BLaER1 treated with 17β-estradiol and CSF1 and Interleukin-3, amounts not matched to agents 10 nM and 100 nM (cell line): ENCODE data around the gene ONECUT3.
A peak's percentile ranks its signal among the peaks of the same experiment; 100 is the strongest.

Experiments
- H3K27ac ChIP-seq, 11 experiments: shearing (Covaris generic); formaldehyde crosslinking; 2 replicates each; pipeline ENCODE4 v1.8.1; 2022
- H3K27me3 ChIP-seq, 11 experiments: shearing (Covaris generic); formaldehyde crosslinking; 2 replicates each; pipeline ENCODE4 v1.8.1; 2022
- H3K36me3 ChIP-seq, 11 experiments: shearing (Covaris generic); formaldehyde crosslinking; 2 replicates each; pipeline ENCODE4 v1.8.1; 2022
- H3K4me1 ChIP-seq, 10 experiments: shearing (Covaris generic); formaldehyde crosslinking; 2 replicates each; pipeline ENCODE4 v1.8.1; 2022
- H3K4me2 ChIP-seq, 11 experiments: shearing (Covaris generic); formaldehyde crosslinking; 2 replicates each; pipeline ENCODE4 v1.8.1; 2022
- H3K4me3 ChIP-seq, 10 experiments: shearing (Covaris generic); formaldehyde crosslinking; 2 replicates each; pipeline ENCODE4 v1.8.1; 2022
- H3K9ac ChIP-seq, 11 experiments: shearing (Covaris generic); formaldehyde crosslinking; 2 replicates each; pipeline ENCODE4 v1.8.1; 2022
- H3K9me3 ChIP-seq, 11 experiments: shearing (Covaris generic); formaldehyde crosslinking; replicated peaks in 1 of 11; 2 replicates each; pipeline ENCODE4 v1.8.1; 2022
- H4K20me1 ChIP-seq, 11 experiments: shearing (Covaris generic); formaldehyde crosslinking; 2 replicates each; pipeline ENCODE4 v1.8.1; 2022
- Cebpa-rat ChIP-seq, 11 experiments: shearing (Covaris generic); IDR thresholded peaks; 2 replicates each; pipeline ENCODE4 v1.8.1; 2022

Gene ONECUT3

DNA sequence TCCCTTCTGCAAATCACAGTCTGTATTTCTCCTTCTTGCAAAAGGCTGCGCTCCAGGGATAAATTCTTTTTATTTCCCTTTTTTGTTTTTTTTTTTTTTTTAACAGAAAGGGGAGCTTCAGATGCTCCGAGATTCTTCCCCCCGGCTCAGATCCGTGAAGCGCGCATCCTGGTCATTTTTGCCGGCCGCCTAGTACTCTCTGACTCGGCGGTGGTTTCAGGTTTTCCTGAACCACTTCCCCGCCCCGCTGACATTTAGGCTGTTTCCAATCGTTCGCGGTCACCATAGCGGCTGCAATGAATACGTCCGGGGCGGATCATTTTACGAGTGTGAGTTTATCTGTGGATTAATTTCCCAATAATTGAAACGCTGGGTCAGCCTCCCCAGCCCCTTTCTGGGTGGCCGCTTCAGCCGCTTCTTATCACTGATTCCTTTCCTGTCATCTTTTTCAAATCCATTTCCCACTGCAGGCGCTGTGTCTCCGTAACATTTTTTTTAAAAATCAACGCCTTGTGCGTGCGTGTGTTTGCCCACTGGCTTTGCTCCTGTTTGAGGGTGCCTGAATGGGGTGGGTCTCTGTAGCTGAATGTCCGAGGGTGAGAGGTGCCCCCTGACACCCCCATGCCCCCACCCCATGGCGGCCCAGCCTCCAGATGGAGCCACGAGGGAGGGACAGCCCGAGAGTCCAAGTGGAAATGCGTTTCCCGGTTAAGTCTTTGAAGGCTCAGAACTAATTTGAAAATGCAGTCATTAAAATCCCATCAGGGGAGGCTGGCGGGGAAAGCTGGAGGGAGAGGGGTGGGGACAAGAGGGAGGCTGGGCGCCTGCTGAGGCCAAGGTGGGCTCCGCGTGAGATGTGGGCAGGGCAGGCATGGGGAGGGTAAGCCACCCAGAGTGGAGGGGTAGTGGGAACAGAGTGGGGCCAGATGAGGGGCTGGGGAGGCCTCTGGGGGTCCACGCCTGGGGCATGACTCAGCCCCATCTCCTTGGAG is 10.6 kb downstream of the ONECUT3 start:
- peaks cover 93 to 100% (median 98%) of the 10 kb centered on the region in 11 experiments for H3K27me3 ChIP-seq
- H3K4me2 ChIP-seq: no peak overlapping the region

DNA sequence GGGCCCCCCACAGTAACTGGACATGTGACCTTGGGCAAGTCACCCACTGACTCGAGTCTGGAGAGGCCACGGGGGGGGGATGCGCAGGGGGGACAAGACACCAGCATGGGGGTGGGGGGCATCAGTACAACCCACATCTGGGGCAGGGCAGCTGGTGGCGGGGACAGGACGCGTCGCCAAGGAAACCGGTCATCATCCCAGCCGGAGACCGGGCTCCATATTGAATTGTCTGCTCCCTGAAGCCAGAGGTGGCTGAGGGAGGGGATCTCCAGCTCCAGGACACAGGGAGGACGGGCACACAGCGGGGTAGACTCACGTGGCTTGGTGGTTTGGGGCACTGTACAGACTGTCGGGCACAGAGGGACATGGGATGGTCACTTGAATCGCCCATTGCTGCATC is 11.4 kb downstream of the ONECUT3 start:
- H3K36me3 ChIP-seq: no peaks in the 10 kb centered on the region
- TF ChIP-seq Cebpa-rat (IDR thresholded peaks at IDR 0.05): no peak
- no peak overlapping the region for H3K4me2 ChIP-seq
- no peak overlapping the region for H3K27ac ChIP-seq
- H3K27me3 ChIP-seq: peaks cover 93 to 100% (median 98%) of the 10 kb centered on the region in 11 experiments
- H3K9me3 ChIP-seq: peaks cover under 1 to 6% (median 2%) of the 10 kb centered on the region in 11 experiments; a peak in 17 of 22 replicates
- H3K4me3 ChIP-seq: no peak overlapping the region
- H4K20me1 ChIP-seq: peaks cover 0 to 75% (median 48%) of the 10 kb centered on the region in 11 experiments; a peak in 18 of 22 replicates
- H3K9ac ChIP-seq: no peak overlapping the region
- H3K4me1 ChIP-seq: peaks cover 4 to 37% (median 30%) of the 10 kb centered on the region in 10 experiments; a peak in 18 of 20 replicates

More for the DNA sequence above, 10.6 kb downstream of the ONECUT3 start:
- H3K9ac ChIP-seq: no peak overlapping the region
- no peak overlapping the region for H3K4me3 ChIP-seq
- H3K4me1 ChIP-seq: peaks cover 4 to 37% (median 30%) of the 10 kb centered on the region in 10 experiments; a peak in 18 of 20 replicates
- H3K36me3 ChIP-seq: no peaks in the 10 kb centered on the region
- peaks cover 0 to 83% (median 48%) of the 10 kb centered on the region in 11 experiments; a peak in 18 of 22 replicates for H4K20me1 ChIP-seq
- TF ChIP-seq Cebpa-rat (IDR thresholded peaks at IDR 0.05): no peak
- H3K27ac ChIP-seq: no peak overlapping the region
- 0 out of 22 replicates have a peak, but pooled peaks cover 0 to 5% (median 0%) of the 10 kb centered on the region in 11 experiments for H3K9me3 ChIP-seq

DNA sequence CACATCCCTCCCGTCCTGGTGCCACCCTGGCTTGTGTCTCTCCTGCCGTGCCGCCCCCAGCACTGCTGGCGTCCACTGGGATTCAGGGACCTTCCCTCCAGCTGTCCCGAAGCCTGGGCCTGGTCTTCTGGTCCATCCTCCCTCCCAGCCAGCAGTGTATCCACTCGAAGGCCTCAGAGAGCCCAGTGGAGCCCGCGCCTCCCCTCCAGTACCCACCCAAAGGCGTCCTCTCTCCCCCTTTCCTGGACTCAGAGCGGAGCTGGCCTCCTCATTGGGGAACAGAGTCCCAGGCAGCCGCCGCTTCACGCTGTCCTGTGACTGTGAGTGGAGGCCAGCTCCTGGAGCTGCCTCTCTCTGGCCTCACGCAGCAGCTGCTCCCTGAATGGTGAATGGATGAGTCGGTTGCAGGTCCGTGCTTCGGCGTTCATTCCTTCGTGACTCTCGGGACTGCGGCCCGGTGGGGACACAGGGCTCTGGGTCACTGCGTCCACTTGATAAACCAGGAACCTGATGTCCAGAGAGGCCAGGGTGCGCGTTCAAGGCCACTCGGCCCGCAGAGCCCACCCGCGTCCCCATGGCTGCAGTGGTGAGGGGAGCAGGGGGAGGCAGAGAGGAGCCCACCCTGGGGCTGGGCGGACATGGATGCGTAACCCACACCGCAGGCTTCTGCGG is 12.1 kb downstream of the ONECUT3 start:
- TF ChIP-seq Cebpa-rat (IDR thresholded peaks at IDR 0.05): no peak
- peak overlapping the region in 3 of 11 experiments; percentile 87 to 89 (median 89); a peak in 3 of 22 replicates for H3K4me2 ChIP-seq

GRCh38 chr19:1765904-1766799 is 12.8 kb downstream of the ONECUT3 start:
- Histone ChIP-seq H3K4me3 (no peak overlapping the region; a peak in 1 of 20 replicates), H3K4me2 (peak overlapping the region in 9 of 11 experiments; percentile 72 to 89 (median 82); a peak in 18 of 22 replicates), H3K9me3 (peaks cover 15 to 21% (median 16%) of the 10 kb centered on the region in 11 experiments), H4K20me1 (peaks cover 0 to 61% (median 36%) of the 10 kb centered on the region in 11 experiments; a peak in 18 of 22 replicates), H3K27me3 (peaks cover 93 to 100% (median 98%) of the 10 kb centered on the region in 11 experiments), H3K36me3 (no peaks in the 10 kb centered on the region), H3K9ac (no peak overlapping the region), H3K27ac (no peak overlapping the region), H3K4me1 (peaks cover 4 to 37% (median 30%) of the 10 kb centered on the region in 10 experiments; a peak in 18 of 20 replicates)
- no peak for TF ChIP-seq Cebpa-rat (IDR thresholded peaks at IDR 0.05)

More for the DNA sequence above, 12.1 kb downstream of the ONECUT3 start:
- Histone ChIP-seq H3K4me3 (no peak overlapping the region), H4K20me1 (peaks cover 0 to 69% (median 44%) of the 10 kb centered on the region in 11 experiments; a peak in 18 of 22 replicates), H3K27ac (no peak overlapping the region), H3K4me1 (peaks cover 4 to 37% (median 30%) of the 10 kb centered on the region in 10 experiments; a peak in 18 of 20 replicates), H3K27me3 (peaks cover 93 to 100% (median 98%) of the 10 kb centered on the region in 11 experiments), H3K9ac (no peak overlapping the region), H3K9me3 (peaks cover 7 to 13% (median 9%) of the 10 kb centered on the region in 11 experiments), H3K36me3 (no peaks in the 10 kb centered on the region)

DNA sequence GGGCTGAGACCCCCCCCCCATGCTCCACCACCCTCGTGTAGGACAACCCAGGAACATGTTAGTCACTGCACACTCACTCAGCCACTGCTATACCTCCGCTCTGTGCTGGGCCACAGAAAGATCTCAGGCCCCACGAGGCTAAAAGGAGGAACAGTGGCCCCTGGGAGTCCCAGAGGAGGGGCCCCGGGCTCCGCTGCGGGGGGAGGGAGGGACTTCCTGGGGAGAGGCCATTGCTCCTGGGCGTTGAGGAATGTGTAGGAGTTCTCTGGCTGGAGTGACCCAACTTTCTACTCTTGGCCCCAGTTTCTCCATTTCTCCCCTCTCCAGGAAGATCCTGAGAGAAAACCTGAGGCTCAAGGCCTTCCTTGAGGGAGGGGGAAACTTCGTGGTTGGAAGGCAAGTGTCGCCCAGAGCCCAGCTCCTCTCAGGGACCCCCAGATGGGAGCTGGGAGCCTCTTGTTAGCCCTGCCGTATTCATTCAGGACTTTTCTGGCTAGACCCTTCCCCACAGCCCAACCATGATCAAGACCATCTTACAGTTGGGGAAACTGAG is 13.6 kb downstream of the ONECUT3 start:
- Histone ChIP-seq H3K9ac (no peak overlapping the region; a peak in 2 of 22 replicates), H3K9me3 (peaks cover 22 to 28% (median 24%) of the 10 kb centered on the region in 11 experiments), H4K20me1 (peaks cover 0 to 54% (median 29%) of the 10 kb centered on the region in 11 experiments; a peak in 18 of 22 replicates), H3K4me2 (peak overlapping the region; percentile 54 to 89 (median 82); a peak in 21 of 22 replicates), H3K27me3 (peaks cover 93 to 100% (median 98%) of the 10 kb centered on the region in 11 experiments), H3K27ac (peak overlapping the region in 4 of 11 experiments; percentile 10 to 47 (median 30); a peak in 4 of 22 replicates), H3K4me1 (peaks cover 4 to 37% (median 30%) of the 10 kb centered on the region in 10 experiments; a peak in 18 of 20 replicates), H3K4me3 (no peak overlapping the region; a peak in 1 of 20 replicates), H3K36me3 (no peaks in the 10 kb centered on the region)
- no peak for TF ChIP-seq Cebpa-rat (IDR thresholded peaks at IDR 0.05)

- H3K9me3 ChIP-seq: peaks cover 26 to 33% (median 29%) of the 10 kb centered on the region in 11 experiments
Measured at GRCh38 chr19:1767464-1767933, 14.2 kb downstream of the ONECUT3 start.

DNA sequence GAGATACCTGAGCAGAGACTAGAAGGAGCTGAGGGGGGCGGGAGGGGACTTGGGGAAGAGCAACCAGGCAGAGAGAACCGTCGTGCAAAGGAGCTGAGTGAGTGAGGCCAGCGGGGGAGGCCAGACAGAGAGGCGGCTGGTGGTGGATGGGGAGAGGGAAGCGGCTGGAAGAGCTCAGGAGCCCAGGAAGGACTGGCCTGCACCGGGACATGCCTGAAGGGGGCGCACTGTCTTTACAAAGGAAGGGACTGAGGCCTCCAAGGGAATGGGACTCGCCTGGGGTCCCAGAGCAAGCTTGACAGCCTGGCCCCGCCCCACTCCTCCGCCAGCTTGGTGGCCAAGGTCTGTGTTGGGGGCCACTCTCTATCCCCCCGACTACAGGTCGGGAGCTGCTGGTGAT is 14.9 kb downstream of the ONECUT3 start:
- Histone ChIP-seq H3K27me3 (peaks cover 90 to 100% (median 98%) of the 10 kb centered on the region in 11 experiments), H4K20me1 (peaks cover 0 to 41% (median 22%) of the 10 kb centered on the region in 11 experiments; a peak in 17 of 22 replicates), H3K4me2 (peak overlapping the region in 8 of 11 experiments; percentile 72 to 89 (median 84); a peak in 14 of 22 replicates), H3K9ac (no peak overlapping the region), H3K4me1 (peaks cover 4 to 39% (median 31%) of the 10 kb centered on the region in 10 experiments; a peak in 18 of 20 replicates), H3K9me3 (peaks cover 26 to 34% (median 29%) of the 10 kb centered on the region in 11 experiments), H3K27ac (no peak overlapping the region), H3K4me3 (no peak overlapping the region), H3K36me3 (no peaks in the 10 kb centered on the region)
- no peak for TF ChIP-seq Cebpa-rat (IDR thresholded peaks at IDR 0.05)

More at GRCh38 chr19:1767464-1767933, 14.2 kb downstream of the ONECUT3 start:
- Histone ChIP-seq H3K9ac (peak overlapping the region in 1 of 11 experiments; percentile 21; a peak in 1 of 22 replicates), H3K4me3 (no peak overlapping the region), H3K4me1 (peaks cover 4 to 37% (median 30%) of the 10 kb centered on the region in 10 experiments; a peak in 18 of 20 replicates), H3K27me3 (peaks cover 92 to 100% (median 98%) of the 10 kb centered on the region in 11 experiments), H3K36me3 (no peaks in the 10 kb centered on the region), H3K4me2 (peak overlapping the region; percentile 54 to 89 (median 82)), H4K20me1 (peaks cover 0 to 48% (median 22%) of the 10 kb centered on the region in 11 experiments; a peak in 17 of 22 replicates), H3K27ac (peak overlapping the region in 1 of 11 experiments; percentile 47; a peak in 1 of 22 replicates)
- no peak for TF ChIP-seq Cebpa-rat (IDR thresholded peaks at IDR 0.05)
